Progenitor cell of endocrine pancreas (in vitro differentiated cells): ENCODE results near the gene TACSTD2. TPM values are rescaled to one million over a fixed set of nuclear protein-coding genes. Genes with fewer than 3 reads are reported as not detected.

Experiments used
- DNase-seq: peaks from one replicate; pipeline ENCODE4 v3.0.0; 2021; ENCODE audit warnings: low spot score; ENCODE audit not compliant: unreplicated experiment
- H3K27ac Mint-ChIP-seq: 2 replicates; pipeline ENCODE4 v1.8.0; 2021; ENCODE audit warnings: mild to moderate bottlenecking, moderate library complexity, mixed read lengths
- H3K27me3 Mint-ChIP-seq: 2 replicates; pipeline ENCODE4 v1.8.0; 2021; ENCODE audit warnings: mixed read lengths
- H3K36me3 Mint-ChIP-seq: 2 replicates; pipeline ENCODE4 v1.8.0; 2022; ENCODE audit warnings: mixed read lengths; ENCODE audit not compliant: insufficient read depth
- H3K4me1 Mint-ChIP-seq: 2 replicates; pipeline ENCODE4 v1.8.0; 2021; ENCODE audit warnings: low read depth, mixed read lengths
- H3K4me3 Mint-ChIP-seq: 2 replicates; pipeline ENCODE4 v1.8.0; 2021; ENCODE audit warnings: low read depth, mild to moderate bottlenecking, moderate library complexity, mixed read lengths
- H3K9me3 Mint-ChIP-seq: 2 replicates; pipeline ENCODE4 v1.8.0; 2021; ENCODE audit warnings: low read depth, mixed read lengths
- total RNA-seq: library from RNA; stranded (reverse); gene quantifications from 2 replicates; pipeline ENCODE4 v1.2.1, GENCODE V29; 2021
- TF ChIP-seq, protein P1 (sequence below): fragments of 200-600 bp; sonication (generic); IDR thresholded peaks from one replicate; pipeline ENCODE4 v1.5.0; 2021; ENCODE audit warnings: antibody characterized with exemption, mild to moderate bottlenecking; ENCODE audit not compliant: unreplicated experiment

The TACSTD2 gene
- total RNA-seq, 1 donor from 2014 or later, result 22.7 TPM

DNA sequence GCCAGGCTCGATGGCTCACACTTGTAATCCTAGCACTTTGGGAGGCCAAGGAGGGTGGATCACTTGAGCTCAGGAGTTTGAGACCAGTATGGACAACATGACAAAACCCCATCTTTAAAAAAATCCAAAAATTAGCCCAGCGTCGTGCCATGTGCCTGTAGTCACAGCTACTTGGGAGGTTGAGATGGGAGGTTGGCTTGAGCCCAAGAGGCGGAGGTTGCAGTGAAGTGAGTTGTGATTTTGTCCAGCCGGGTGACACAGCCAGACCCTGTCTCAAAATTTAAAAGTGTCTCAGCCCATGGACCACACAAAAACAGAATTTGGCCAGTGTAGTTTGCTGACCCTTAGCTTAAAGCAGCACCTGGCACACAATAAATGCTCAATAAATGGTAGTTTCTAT is 11.3 kb upstream of the TACSTD2 start:
- H3K27ac Mint-ChIP-seq, result no peak overlapping the region
- peaks cover 27% of the 10 kb centered on the region for H3K4me1 Mint-ChIP-seq
- DNase-seq, result no peak
- TF ChIP-seq, protein P1, sequence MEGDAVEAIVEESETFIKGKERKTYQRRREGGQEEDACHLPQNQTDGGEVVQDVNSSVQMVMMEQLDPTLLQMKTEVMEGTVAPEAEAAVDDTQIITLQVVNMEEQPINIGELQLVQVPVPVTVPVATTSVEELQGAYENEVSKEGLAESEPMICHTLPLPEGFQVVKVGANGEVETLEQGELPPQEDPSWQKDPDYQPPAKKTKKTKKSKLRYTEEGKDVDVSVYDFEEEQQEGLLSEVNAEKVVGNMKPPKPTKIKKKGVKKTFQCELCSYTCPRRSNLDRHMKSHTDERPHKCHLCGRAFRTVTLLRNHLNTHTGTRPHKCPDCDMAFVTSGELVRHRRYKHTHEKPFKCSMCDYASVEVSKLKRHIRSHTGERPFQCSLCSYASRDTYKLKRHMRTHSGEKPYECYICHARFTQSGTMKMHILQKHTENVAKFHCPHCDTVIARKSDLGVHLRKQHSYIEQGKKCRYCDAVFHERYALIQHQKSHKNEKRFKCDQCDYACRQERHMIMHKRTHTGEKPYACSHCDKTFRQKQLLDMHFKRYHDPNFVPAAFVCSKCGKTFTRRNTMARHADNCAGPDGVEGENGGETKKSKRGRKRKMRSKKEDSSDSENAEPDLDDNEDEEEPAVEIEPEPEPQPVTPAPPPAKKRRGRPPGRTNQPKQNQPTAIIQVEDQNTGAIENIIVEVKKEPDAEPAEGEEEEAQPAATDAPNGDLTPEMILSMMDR, result no peak
- H3K27me3 Mint-ChIP-seq, result peaks cover 14% of the 10 kb centered on the region
- H3K4me3 Mint-ChIP-seq, result no peak overlapping the region
- no peaks in the 10 kb centered on the region for H3K36me3 Mint-ChIP-seq
- peaks cover 2% of the 10 kb centered on the region for H3K9me3 Mint-ChIP-seq

DNA sequence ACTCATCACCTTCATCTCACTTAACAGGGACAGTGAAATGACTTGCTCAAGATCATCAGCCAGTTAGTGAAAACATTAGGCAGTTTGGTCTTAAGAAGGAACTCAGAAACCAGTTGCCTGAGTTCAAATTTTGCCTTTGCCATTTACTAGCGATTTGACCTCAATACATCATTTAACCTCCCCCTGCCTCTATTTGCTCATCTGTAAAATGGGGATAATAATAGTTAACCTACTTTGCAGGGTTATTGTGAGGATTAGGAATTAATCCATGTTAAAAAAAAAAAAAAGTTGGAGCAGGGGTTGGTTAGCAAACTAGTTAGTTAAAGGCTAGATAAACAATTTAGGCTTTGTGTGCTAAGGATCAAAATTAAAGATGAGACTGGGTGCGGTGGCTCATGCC is 10.6 kb upstream of the TACSTD2 start:
- Mint-ChIP-seq H3K27me3 (peaks cover 14% of the 10 kb centered on the region), H3K4me3 (no peak overlapping the region), H3K27ac (no peak overlapping the region), H3K9me3 (no peaks in the 10 kb centered on the region), H3K4me1 (peaks cover 20% of the 10 kb centered on the region), H3K36me3 (no peaks in the 10 kb centered on the region)
- DNase-seq, result no peak
- TF ChIP-seq, protein P1, result no peak

DNA sequence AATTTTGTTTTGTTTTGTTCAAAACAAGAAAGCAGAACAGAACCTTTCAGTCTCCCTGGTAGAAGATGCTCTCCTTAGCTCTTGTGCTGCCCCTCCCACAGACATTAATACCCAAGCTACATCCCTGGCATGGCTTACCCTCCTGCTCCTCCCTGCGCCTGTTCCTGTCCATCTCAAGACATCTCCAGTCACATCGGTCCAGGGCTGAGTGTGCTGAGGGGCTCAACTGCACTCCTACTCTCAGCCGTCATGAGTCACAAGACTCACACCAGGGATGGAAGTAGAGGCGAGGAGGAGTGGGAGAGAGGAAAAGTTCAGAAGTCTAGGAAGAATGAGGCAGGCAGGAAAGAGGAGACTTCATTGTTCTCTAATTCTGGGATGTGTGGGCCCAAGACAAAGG is 9.2 kb upstream of the TACSTD2 start:
- H3K36me3 Mint-ChIP-seq, result no peaks in the 10 kb centered on the region
- peaks cover 14% of the 10 kb centered on the region for H3K4me1 Mint-ChIP-seq
- H3K9me3 Mint-ChIP-seq, result no peaks in the 10 kb centered on the region
- no peak for DNase-seq
- peaks cover 14% of the 10 kb centered on the region for H3K27me3 Mint-ChIP-seq
- H3K27ac Mint-ChIP-seq, result no peak overlapping the region
- TF ChIP-seq, protein P1, result no peak
- H3K4me3 Mint-ChIP-seq, result no peak overlapping the region

DNA sequence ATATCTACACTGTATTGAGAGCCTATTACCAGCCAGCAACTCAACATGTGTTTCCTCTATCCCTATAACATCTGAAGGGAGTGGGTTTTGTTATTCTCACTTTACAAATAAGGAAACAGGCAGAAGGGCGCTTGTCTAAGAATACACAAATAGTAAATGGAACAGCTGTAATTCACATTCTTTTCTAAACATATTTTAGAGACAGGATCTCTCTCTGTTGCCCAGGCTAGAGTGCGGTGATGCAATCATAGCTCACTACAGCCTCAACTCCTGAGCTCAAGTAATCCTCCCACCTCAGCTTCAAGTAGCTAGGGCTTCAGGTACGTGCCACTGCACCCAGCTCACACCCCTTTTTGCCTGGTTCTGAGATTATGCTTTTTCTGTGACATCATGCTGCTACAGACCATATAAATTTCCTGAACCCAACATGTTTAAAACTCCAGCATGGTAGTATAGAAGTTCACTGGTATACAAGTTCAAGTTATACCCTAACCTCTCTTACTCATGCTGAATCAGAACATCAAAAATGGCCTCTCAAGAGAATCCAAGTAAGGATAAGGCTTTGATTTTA is 8.6 kb upstream of the TACSTD2 start:
- DNase-seq, result no peak
- Mint-ChIP-seq H3K27ac (no peak overlapping the region), H3K27me3 (peaks cover 14% of the 10 kb centered on the region), H3K4me3 (no peak overlapping the region), H3K36me3 (no peaks in the 10 kb centered on the region), H3K9me3 (no peaks in the 10 kb centered on the region), H3K4me1 (peaks cover 14% of the 10 kb centered on the region)
- TF ChIP-seq, protein P1, result no peak

DNA sequence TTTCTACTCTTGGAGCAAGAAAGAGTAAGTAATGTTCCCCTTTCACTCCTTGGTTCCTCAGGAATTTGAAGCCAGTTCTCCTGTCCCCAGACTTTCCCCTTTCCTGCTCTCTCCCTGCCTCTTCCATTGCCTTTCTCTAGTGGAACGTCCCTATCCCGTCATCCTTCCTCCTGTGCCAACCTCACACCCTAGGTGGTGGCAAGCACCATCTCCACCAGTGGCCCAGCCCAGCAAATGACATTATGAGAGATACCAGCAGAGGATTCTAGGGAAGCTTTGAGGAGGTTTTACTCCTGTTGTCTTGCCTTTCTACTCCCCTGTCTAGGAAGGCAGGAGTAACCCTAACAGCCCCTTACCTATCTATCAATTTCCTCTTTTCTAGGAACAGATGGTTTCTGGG is 8.1 kb upstream of the TACSTD2 start:
- no peaks in the 10 kb centered on the region for H3K36me3 Mint-ChIP-seq
- DNase-seq, result no peak
- H3K27ac Mint-ChIP-seq, result no peak overlapping the region
- H3K9me3 Mint-ChIP-seq, result no peaks in the 10 kb centered on the region
- H3K27me3 Mint-ChIP-seq, result peaks cover 14% of the 10 kb centered on the region
- H3K4me1 Mint-ChIP-seq, result peaks cover 15% of the 10 kb centered on the region
- TF ChIP-seq, protein P1, result no peak
- H3K4me3 Mint-ChIP-seq, result no peak overlapping the region
